HG02623 (cell line): ENCODE data around the gene PRRT4.
A peak's percentile ranks its signal among the peaks of the same experiment; 100 is the strongest.

Source experiments
- ATAC-seq: cut with Tn5 transposase; IDR thresholded peaks from one replicate; pipeline ENCODE4 v1.9.1; 2021; ENCODE audit warnings: moderate library complexity; ENCODE audit not compliant: unreplicated experiment

The PRRT4 gene

DNA sequence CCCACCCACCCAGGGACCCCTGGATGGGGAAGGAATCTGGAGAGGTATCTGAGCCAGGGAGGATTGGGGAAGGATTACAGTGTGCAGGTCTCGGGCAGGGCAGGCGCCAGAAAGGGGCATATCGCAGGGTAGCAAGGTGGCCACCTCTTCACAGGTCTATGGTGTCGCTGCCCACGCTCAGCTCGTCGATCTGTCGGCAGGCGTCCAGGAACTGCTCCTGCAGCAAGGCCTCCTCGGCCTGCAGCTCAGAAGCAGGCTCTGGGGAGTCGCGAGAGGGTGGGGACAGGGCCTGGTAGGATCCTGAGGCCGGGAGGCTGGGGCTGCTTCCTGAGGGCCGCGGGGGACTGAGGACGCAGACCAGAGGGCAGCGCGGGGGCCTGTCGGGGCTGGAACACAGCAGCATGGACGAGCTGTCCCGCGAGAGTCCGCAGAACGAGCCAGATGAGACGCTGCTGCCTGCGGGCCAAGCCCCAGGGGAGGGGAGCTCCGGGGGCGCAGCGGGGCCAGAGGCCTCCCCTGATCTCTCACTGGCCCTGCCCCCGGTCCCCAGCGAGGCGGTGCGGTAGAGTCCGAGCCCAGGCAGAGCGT, 10.7 kb downstream of the PRRT4 start:
- ATAC-seq: no peak

DNA sequence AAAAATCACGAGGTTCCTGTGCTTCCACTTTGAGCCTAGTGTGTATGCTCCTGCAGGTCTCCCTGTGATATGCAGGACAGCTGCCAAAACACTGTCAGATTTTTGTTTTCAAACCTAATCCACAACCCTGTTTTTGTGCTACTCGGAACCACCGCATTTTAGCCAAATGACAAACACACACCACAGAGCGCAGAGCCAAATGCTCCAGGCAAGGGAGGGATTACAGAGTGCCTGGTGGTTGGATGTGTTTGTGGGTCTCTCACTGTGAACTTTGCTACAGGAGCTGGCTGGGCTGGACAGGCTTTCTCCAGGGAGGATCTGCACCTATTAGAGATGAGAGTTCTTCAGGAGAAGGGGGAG, 12.0 kb downstream of the PRRT4 start:
- no peak for ATAC-seq

- no peak for ATAC-seq
These were observed 13.8 kb downstream of the PRRT4 start for GRCh38 chr7:128347647-128348097.

- ATAC-seq: no peak
These were observed 17.1 kb downstream of the PRRT4 start for GRCh38 chr7:128344431-128344774.

- peak; percentile 91 for ATAC-seq
These were observed 17.7 kb downstream of the PRRT4 start, which contains the start of gene RBM28 for GRCh38 chr7:128343554-128344430. RBM28 (minus strand) TSS chr7:128343908; CDS start chr7:128343793, 115 bp downstream.

DNA sequence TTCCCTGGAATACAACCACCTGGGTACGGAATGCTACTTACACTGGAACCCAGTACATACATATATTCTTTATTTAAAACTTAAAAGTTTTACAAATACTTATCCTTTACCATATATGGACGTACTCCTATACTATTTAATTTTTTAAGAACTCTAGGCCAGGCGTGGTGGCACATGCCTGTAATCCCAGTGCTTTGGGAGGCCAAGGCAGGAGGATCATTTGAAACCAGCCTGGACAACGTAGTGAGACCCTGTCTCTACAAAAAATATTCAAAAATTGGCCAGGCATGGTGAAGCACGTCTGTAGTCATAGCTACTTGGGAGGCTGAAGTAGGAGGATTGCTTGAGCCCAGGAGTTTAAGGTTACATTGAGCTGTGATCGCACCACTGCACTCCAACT, 19.8 kb downstream of the PRRT4 start:
- ATAC-seq: no peak

DNA sequence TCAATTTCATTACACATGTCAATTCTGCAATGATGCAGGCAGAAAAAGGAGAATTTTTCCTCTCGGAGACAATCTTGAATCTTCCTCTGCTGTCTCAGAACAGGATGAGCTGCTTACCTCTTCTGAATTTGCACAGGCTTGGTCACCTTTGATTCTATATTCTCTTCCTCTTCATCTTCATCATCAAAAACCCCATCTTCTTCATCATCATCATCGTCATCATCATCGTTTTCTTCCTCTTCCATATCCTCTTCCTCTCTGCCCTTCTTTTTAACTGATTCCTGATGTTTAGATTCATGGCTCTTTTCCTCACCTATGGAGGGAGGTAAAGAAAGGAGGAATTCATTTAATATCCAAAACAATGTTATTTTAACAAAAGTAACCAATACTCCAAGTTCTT, 25.8 kb downstream of the PRRT4 start:
- no peak for ATAC-seq

- ATAC-seq: no peak
These were observed 37.2 kb downstream of the PRRT4 start for GRCh38 chr7:128324368-128324680.

- ATAC-seq: no peak
These were observed 37.8 kb downstream of the PRRT4 start for GRCh38 chr7:128323459-128324367.

DNA sequence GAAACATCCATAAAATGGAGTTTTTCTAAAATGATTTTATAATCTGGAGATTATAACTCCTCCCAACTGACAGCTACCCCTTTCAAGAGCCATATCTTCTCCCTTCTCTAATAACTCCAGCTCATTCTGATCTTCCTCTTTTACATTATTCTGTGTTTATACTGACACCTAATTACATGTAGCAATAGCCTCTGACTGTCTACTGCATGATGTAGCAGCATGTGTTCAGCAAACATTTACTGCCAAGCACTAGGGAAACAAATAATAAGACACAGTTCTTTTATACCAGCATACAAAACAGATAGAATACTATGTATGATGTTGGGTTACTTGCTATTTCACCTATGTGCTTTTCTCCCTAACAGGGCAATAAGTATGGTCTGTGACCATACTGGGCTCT, 38.5 kb downstream of the PRRT4 start:
- ATAC-seq: no peak

DNA sequence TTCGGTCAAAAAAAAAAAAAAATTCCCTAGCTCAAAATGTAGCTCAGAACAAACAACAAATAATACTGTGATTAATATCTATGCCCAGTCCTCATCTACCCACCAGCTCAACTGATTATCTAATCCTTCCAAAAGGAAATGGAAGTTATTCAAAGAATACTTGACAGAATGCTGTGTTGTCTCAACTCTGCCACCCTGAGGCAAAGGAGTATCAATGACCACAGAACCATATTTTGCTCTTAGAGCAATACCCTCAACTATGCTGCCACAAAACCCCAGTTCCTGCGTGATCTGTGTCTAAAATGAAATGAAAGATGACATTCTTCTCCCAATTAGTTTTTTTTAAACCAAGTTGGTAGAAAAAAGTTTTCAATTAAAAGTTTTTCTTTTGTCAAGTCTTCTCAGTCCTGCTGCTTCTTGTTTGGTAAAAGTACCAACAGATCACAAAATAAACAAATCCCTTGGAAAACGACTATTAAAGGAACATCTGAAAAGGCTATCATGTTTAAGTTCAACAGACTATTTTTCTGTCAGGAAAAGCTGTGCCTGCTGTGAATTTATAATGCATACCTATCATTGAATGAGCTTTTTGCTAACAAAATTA, 39.3 kb downstream of the PRRT4 start:
- ATAC-seq: no peak

DNA sequence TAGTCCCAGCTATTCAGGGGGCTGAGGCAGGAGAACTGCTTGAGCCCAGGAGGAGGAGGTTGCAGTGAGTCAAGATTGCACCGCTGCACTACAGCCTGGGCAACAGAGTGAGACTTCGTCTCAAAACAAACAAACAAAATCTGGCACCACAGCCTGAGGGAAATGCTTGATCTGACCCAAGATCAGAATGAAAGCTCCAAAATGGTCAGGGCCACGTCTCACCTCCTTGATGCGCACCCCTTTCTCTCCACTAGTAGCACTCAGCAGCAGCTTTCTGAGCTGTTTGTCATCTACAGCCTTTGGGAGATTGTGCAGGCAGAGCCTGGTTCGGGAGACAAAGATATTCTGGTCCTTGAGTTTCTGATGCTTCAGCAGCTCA, 40.5 kb downstream of the PRRT4 start:
- ATAC-seq: no peak

DNA sequence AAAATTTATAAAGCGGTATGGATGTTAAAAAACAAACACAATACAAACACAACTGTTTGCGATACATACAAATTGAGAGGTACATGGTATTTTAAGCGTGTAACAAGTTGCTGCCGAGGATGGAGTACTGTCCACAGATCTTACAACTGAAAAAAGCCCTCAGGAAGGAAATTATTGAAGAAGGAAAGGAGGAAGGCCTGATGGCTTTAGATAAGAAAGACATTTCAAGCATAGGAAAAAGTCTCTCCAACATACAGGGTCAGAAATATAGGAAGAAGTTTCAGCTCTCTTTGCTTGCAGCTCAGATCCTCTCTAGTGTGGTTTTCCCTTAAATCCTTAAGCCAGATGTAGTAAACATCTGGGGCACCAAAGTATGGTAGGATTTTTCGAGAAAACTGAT, 42.8 kb downstream of the PRRT4 start:
- ATAC-seq: no peak

DNA sequence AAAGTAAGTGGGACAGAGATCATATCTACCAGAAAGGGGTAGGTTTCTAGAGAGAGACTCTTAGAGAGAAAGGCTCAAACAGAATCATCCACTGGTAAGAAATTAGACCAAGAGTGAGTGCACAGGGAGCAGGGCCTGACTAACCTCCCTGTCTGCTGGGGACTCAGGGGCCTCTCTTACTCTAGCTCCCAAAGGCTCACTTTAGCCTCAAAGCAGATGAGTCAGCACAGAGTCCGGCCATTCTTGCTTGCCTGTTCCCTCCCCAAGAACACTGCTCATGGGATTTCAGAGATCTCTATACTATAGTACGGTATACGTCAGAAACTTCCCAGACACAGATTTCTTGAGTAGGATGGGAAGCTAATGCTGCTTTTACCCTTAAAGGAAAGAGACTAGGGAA, 50.5 kb downstream of the PRRT4 start:
- no peak for ATAC-seq

GRCh38 chr7:128310499-128310898, 51.0 kb downstream of the PRRT4 start:
- no peak for ATAC-seq

DNA sequence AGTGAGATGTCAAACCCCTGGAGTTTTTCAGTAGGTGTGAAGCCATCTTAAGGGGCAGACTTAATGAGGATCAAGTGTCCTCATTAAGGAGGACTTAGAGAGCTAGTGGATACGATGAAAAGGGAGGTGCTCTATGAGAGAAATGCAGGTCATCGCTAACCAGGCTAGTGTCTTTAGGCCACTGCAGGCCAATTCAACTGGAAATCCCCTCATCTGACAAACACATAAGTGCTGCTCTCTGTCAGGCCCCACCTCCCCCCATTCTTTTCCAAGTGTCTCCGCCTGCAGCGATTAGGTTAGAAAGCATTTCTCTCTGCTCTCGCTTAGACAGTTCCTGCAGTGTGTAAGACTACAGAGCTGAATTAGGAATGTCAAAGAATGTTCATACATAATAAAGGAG, 51.5 kb downstream of the PRRT4 start:
- ATAC-seq: no peak

DNA sequence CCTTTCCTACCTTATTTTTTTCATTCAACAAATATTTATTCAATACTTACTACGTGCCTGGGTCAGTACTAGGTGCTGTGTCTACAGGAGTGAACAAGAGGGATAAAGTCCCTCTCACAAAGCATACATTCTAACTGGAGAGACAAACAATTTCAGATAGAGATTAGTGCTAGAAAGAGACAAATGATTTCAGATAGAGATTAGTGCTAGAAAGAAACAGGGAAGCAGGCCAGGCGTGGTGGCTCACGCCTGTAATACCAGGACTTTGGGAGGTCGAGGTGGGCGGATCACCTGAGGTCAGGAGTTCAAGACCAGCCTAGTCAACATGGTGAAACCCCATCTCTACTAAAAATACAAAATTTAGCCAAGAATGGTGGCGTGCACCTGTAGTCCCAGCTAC, 52.4 kb downstream of the PRRT4 start:
- no peak for ATAC-seq

- no peak for ATAC-seq
These were observed 54.4 kb downstream of the PRRT4 start for GRCh38 chr7:128307061-128307460.

DNA sequence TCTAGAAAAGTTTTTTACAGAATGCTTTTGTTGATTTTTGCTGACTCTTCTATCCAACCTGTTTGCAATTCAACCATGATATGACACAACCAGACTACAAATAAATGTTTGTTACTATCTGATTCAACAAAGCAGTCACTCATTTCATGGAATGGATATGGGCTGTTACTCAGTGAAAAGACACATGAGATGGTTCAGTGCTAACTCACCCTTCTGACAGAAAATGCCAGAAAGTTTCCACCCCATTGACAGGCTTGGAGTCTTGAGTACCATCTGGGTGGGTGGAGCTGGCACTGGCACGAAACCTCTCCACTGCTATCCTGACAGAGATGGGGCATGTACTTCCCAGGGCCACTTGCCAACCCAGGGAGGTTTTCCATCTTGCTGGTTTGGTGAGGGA, 57.3 kb downstream of the PRRT4 start:
- ATAC-seq: no peak

- no peak for ATAC-seq
These were observed 57.8 kb downstream of the PRRT4 start for GRCh38 chr7:128303643-128304042.

DNA sequence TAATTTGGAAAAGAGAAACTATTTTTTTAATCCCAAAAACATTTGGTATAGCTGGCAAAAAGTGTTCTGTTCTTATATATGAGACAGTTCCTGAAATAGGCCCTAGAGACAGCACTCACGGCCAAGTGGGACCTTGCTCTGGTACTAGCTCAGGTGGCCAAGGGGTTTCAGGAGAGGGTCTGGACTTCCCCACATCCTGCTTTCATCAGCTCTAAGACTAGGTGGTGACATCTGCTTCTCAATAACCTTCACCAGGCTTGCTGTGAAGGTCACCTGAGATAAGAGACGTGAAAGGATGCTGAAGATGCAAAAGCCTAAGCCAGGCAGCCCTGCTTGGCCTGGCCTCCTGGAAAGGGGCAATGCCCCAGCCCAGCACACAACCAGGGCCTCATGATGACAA, 58.4 kb downstream of the PRRT4 start:
- no peak for ATAC-seq
